Breast epithelium (tissue), 3 donors: ENCODE results near the gene TGM2.

Experiments used
- CTCF ChIP-seq, 3 donors: fragments of 450-650 bp; IDR thresholded peaks; one replicate each; pipeline ENCODE4 v1.5.1; 2016 to 2017; ENCODE audit warnings: antibody characterized with exemption in 3 of 3, mild to moderate bottlenecking in 3 of 3, moderate library complexity in 3 of 3
- POLR2A ChIP-seq: fragments of 450-650 bp; IDR thresholded peaks from one replicate; pipeline ENCODE4 v1.6.1; 2016; ENCODE audit warnings: antibody characterized with exemption, mild to moderate bottlenecking, moderate library complexity

GRCh38 chr20:38144974-38145728 lies 19.9 kb downstream of the TGM2 start:
- no peak for TF ChIP-seq CTCF (IDR thresholded peaks at IDR 0.05)
- no peak for TF ChIP-seq POLR2A
